Fibroblast of skin of left quadriceps (primary cell): ENCODE data around the gene ARAP1.

Experiments used
- DNase-seq, 2 experiments: peaks; one replicate each; pipeline ENCODE4 v3.0.0-alpha.2; 2013; ENCODE audit warnings: low read depth in 2 of 2

The ARAP1 gene

GRCh38 chr11:72724851-72725723 lies 27.1 kb downstream of the ARAP1 start:
- peak; percentile 69 for DNase-seq

- no peak for DNase-seq
Measured at GRCh38 chr11:72724021-72724551, 28.1 kb downstream of the ARAP1 start.

GRCh38 chr11:72723508-72723907 lies 28.7 kb downstream of the ARAP1 start:
- DNase-seq: no peak

DNA sequence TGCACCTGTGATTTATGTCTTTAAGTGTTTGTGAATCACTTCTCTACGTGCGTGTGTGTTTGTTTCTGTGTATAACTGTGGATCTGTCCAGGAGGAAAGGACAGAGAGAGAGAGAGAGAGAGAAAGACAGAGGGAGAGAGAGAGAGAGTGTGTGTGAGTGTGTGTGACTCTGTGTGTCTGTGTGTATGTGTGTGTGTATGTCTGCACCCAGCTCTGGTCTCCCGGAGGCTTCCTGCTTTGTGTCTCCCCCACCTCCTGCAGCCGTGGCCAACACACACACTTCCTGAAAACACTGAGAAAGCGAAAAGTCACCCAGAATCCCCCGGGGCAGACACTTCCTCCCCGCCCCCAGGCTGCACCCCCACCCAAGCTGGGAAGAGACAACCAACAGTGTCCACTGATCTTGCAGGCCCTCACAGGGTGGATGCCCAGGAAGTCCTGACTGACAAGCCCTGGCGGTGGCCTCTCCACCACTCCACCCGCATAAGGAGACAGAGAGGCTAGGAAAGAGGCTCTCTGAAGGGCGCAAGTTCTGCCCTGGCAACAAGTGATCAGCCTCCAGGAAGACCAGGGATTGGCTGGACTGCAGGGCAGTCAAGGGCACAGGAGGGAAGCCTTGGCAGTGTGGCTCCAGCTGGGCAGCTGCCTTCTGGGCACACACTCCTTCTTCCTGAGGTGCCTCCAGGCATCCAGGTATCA lies 30.0 kb downstream of the ARAP1 start:
- peak; percentile 67 to 68 for DNase-seq

DNA sequence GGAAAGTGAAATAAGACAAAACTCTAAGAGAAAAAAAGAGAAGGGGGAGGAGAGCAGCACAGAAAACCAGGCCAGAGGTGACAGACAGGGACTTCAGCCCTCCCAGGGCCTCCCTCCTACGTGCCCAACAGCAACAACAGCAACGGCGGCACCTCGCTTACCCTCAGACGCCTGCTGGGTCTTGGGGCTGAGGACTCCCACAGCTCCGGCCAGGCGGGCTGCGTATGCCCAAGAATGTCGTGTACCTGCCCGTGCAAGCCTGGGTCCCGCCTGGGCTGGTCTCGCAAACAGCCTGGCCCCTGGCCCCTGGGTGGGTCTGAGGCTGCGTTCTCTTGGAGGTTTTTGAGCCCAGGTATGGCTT lies 30.5 kb downstream of the ARAP1 start:
- no peak for DNase-seq

- no peak for DNase-seq
Measured at GRCh38 chr11:72721276-72721675, 30.9 kb downstream of the ARAP1 start.

GRCh38 chr11:72720784-72721183 lies 31.4 kb downstream of the ARAP1 start:
- DNase-seq: no peak

DNA sequence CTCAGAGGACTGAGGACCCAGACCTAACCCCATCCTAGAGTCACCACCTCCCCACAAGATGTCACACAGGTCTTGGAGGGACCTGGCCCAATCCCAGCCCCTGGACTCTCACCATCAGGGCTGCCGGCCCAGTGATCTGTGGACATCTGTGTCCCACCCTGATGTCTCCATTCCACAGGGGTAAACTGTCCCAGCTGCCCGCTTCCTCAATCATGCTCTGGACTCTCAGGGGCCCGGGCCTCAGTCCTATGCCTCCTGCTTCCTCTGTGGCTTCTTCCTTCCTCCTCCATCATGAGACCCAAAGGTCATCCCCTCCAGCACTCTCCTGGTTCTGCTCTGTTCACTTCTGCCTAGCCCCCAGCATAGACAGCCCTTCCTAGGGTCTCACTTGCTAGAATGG lies 32.2 kb downstream of the ARAP1 start:
- DNase-seq: no peak

GRCh38 chr11:72719551-72719950 lies 32.7 kb downstream of the ARAP1 start:
- DNase-seq: no peak

DNA sequence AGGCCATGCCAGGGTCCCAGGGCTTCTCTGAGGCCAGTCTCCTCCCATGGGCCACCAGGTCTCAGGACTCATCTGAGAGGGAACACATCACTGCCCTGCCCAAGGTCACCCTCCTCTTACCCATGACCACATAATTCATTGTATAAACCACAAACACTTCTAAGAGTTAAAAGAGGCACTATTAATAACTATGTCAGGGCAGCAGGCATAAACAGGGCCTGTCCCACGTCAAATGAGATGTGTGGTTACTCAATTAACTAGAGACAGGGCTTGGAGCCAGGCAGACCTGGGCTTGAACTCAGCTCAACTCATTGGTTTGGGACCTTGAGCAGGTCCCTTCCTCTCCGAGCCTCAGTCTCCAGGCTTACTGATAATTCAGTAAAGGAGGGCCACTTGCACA lies 33.1 kb downstream of the ARAP1 start:
- no peak for DNase-seq

DNA sequence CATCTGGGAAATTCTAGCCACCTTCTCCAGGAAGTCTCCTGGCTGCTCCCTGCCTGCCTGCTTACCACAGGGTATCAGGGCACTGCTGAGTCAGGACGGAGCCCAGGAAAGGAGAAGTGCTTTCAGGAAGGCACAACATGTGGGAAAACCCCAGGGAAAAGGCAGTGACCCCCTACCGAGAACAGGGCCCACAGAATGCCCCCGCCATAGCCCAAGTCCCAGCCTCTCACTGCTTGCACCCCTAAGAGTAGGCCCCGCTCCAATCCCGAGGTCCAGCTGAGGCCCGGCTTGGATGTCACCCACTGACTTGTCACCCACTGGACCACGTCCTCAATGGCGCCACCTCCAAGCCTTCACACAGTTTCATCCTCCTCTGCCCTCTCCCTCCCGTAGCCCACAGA lies 34.1 kb downstream of the ARAP1 start:
- DNase-seq: no peak

DNA sequence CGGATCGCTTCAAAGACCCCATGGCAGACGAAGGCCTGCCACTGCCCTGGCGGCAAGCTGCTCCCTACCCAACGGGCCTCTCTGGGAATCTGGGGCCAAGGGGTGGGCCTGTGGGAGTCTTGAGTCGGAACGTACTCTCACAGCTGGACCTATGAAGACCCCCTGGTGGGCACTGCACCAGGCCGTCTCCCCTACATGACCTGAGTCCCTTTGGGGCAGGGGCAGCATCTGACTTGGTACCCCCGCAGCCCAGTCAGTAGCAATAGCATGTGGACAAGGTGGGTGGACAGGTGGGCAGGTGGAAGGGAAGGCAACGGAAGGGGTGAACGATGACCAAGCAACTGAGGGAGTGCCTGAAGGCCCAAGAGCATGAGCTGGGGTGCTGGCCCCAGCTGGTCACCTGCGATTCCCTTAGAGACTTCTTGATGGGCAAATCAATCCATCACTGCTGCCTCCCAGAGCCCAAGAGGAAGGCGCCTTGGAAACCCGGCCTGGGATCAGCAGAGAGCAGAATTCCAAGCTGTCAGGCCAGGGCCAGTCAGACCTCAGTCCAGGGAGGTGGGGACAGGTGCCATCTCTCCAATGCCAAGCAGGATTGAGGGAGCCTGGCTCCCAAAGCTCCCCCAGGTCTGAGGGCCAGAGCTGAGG lies 35.3 kb downstream of the ARAP1 start:
- no peak for DNase-seq

- DNase-seq: no peak
Measured at GRCh38 chr11:72716290-72716689, 35.9 kb downstream of the ARAP1 start.

- no peak for DNase-seq
Measured at GRCh38 chr11:72712841-72713240, 39.4 kb downstream of the ARAP1 start.

DNA sequence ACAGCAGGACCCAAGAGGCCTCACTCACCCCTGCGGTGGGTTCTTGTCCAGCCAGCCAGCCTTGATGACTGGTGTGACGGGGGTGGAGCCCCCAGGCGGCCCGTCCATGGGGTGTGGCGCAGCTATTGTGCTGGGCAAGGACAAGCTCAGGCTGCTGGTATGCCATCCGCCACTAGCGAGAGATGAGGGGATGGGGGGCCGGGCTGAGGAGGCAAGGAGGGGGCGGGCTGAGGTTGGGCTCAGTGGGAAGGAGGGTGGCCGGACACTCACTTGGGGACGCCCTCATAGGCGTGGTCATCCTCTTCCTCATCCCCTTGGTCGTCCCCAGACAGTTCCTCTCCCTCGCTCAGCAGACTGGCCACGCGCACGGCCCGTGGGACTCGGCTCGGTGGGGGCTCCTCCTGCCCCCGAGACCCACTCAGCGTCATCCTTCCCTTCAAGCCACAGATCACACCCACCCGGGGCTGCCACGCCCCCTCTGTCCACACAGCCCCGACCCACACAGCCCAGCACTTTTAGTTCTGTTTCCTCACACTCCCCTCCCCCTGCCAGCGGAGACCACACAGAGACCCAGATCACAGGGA lies 39.9 kb downstream of the ARAP1 start:
- DNase-seq: no peak

GRCh38 chr11:72711141-72711540 lies 41.1 kb downstream of the ARAP1 start:
- DNase-seq: no peak

- no peak for DNase-seq
Measured at GRCh38 chr11:72710278-72710677, 41.9 kb downstream of the ARAP1 start.

DNA sequence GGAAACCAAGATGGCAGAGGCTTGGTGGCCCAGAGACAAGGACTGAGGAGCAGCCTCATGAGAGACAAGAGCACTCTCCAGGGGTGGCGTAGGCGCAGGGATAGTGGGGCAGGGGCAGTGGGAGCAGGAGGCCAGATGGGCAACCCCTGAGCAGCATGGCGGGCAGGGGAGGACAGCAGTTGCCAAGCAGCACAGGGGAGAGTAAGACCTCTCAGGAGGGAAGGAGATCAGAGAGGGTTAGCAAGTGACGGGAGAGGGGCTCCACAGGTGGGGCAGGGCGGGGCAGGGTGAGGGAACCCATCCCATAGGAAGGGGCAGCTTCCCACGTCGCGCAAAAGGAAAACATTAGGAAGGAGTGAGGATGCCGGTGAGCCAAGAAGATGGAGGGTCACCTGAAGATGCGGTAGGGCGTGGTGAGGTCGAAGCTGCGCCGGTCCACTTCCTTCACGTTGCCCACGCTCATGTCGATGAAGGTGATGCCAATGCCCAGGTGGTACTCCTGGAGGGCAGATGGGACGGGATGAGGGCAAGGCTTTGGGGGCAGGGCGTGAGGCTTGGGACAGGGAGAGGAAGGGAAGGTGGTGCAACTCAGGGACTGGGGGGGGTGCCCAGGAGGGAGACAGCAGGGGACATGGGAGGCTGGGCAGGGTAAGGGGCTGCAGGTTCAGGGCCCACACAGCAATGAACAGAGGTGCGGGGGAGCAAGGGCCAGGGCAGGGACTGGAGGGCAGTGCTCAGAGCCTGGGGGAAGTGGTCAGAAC lies 42.5 kb downstream of the ARAP1 start:
- DNase-seq: no peak

DNA sequence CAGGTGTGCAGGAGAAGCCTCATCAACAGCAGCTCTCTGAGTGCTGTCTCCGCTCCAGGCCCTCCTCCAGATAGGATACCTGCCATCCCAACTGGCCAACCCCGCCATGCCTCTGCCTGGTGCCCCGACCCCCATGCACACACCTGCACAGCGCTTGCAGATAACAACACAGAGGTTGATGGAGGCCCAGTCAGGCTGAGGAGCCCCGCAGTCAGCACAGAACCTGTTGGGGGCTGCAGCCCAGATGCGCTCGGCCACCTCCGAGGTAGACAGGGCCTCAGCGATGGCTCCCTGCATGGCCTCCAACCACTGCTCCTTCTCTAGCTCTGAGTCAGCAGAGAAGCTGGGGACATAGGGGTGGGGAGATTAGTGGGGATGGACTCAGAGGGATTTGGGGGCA lies 45.2 kb downstream of the ARAP1 start:
- DNase-seq: no peak

DNA sequence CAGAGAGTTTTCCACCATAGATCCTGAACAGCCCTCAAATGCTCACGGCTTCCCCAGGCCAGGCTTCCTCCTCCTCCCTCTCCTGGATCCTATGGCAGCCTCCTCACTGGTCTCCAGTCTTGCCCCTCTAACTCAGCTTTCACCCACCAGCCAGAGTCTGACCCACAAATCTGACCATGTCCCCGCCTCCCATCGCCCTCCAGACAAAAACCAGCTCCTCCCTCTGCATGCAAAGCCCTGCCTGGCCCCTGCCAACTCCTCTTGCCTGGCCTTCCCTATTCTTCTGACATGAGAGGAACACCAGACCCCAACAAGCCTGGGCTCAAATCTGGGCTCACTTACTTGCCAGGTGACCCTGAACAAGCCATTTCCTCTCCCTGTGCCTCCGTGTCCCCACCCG lies 45.6 kb downstream of the ARAP1 start:
- no peak for DNase-seq
